ENCODE measurements around the gene SPAG5.

Gene SPAG5

DNA sequence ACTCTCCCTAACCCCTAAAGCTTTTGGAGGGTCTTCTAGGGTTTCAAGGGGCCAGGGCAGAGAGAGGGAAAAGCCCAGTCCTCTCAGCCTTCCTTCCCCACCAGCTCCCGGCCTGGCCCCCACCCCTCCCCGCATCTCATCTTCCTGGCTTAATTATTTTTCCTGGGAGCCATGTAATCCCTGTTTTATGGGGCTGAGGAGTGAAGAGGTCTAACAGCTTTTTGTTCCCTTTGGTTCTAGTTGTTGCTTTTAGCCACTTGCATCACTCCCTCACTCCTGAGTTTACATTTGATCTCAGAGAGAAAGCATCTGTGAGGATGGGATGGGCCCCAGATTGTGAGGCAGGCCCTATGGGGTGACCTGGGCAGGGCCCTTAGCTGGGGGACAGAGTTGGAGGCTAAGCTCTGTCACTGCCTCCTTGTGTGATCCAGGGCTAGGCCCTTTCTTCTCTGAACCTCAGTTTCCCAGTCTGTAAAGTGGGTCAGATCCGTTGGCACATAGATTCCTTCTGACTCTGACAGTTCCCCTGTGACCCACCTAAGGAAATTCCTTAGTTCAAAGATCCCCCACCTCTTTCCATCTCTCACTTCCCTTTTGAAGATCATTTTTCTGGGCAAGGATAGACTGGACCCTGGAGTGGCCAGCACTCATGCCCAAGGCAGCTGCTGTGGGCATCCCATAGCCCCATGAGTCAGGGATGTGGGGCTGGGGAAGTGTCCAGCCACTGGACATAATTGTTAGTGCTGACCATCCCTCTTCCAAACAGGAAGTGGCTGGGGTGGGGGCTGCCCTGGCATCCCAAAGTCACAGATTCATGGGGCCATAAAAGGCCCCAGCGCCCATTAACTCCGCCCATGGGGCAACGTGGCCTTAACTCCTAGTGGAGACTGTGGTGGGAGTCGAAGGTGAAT, 66.5 kb downstream of the SPAG5 start:
- TF ChIP-seq CTCF (IDR thresholded peaks at IDR 0.05; ENCODE audit: low read depth, low read length) = no peak
- Histone ChIP-seq H3K4me3 (ENCODE audit: low read depth, low read length) (no peak overlapping the region), H3K36me3 (no peaks in the 10 kb centered on the region), H3K27ac (no peak overlapping the region), H3K27me3 (ENCODE audit: insufficient read depth, low read depth, severe bottlenecking) (no peaks in the 10 kb centered on the region), H3K9me3 (ENCODE audit: severe bottlenecking) (no peaks in the 10 kb centered on the region)
- peak; percentile 39 for DNase-seq

GRCh38 chr17:28530926-28531325, 67.9 kb downstream of the SPAG5 start:
- H3K36me3 ChIP-seq = no peaks in the 10 kb centered on the region
- H3K27me3 ChIP-seq (ENCODE audit: insufficient read depth, low read depth, severe bottlenecking) = no peaks in the 10 kb centered on the region
- H3K9me3 ChIP-seq (ENCODE audit: severe bottlenecking) = no peaks in the 10 kb centered on the region
- H3K27ac ChIP-seq = no peak overlapping the region
- no peak overlapping the region for H3K4me3 ChIP-seq (ENCODE audit: low read depth, low read length)
- no peak for TF ChIP-seq CTCF (IDR thresholded peaks at IDR 0.05; ENCODE audit: low read depth, low read length)
- DNase-seq = no peak

DNA sequence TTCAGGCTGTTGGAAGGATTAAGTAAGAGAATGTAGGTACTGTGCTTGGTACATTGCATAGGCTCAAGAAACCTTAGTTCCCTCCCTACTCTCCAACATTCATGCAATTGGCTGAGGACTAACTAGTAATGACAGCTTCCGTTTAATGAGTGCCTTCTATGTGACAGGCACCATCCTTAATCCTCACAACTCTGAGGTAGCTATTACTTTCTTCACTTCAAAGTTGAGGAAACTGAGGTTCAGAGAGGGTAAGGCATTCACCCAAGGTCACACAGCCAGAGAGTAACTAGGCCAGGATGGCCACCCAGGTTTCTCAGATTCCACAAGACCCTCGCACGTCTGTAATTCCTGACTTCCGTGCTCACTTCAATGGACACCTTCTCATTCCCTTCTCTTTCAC, 68.6 kb downstream of the SPAG5 start:
- TF ChIP-seq CTCF (IDR thresholded peaks at IDR 0.05; ENCODE audit: low read depth, low read length) = no peak
- no peaks in the 10 kb centered on the region for H3K27me3 ChIP-seq (ENCODE audit: insufficient read depth, low read depth, severe bottlenecking)

GRCh38 chr17:28529013-28529400, 69.8 kb downstream of the SPAG5 start:
- H3K27ac ChIP-seq = 0 out of 2 replicates have a peak overlapping the region, but pooled peaks have one; percentile 28
- H3K9me3 ChIP-seq (ENCODE audit: severe bottlenecking) = no peaks in the 10 kb centered on the region
- H3K36me3 ChIP-seq = no peaks in the 10 kb centered on the region
- H3K4me3 ChIP-seq (ENCODE audit: low read depth, low read length) = no peak overlapping the region
- no peaks in the 10 kb centered on the region for H3K27me3 ChIP-seq (ENCODE audit: insufficient read depth, low read depth, severe bottlenecking)
- no peak for TF ChIP-seq CTCF (IDR thresholded peaks at IDR 0.05; ENCODE audit: low read depth, low read length)
- DNase-seq = no peak

More for the DNA sequence above, 68.6 kb downstream of the SPAG5 start:
- Histone ChIP-seq H3K9me3 (ENCODE audit: severe bottlenecking) (no peaks in the 10 kb centered on the region), H3K27ac (no peak overlapping the region), H3K4me3 (ENCODE audit: low read depth, low read length) (no peak overlapping the region), H3K36me3 (no peaks in the 10 kb centered on the region)
- DNase-seq = no peak

GRCh38 chr17:28528327-28529012, 70.4 kb downstream of the SPAG5 start:
- Histone ChIP-seq H3K9me3 (ENCODE audit: severe bottlenecking) (no peaks in the 10 kb centered on the region), H3K36me3 (no peaks in the 10 kb centered on the region), H3K27ac (no peak overlapping the region)

More at GRCh38 chr17:28528327-28529012, 70.4 kb downstream of the SPAG5 start:
- no peaks in the 10 kb centered on the region for H3K27me3 ChIP-seq (ENCODE audit: insufficient read depth, low read depth, severe bottlenecking)
- no peak for DNase-seq
- no peak overlapping the region for H3K4me3 ChIP-seq (ENCODE audit: low read depth, low read length)
- no peak for TF ChIP-seq CTCF (IDR thresholded peaks at IDR 0.05; ENCODE audit: low read depth, low read length)

All from WERI-Rb-1 (cell line).